ENCODE results near the gene JAK1.

- TF ChIP-seq CTCF (IDR thresholded peaks at IDR 0.05 in 4 of 5, conservative IDR thresholded peaks at IDR 0.05 in 1 of 5) (no peak), POLR2A (IDR thresholded peaks at IDR 0.05) (no peak)
Measured at GRCh38 chr1:64896551-64896950, 69.8 kb downstream of the JAK1 start.

All from gastrocnemius medialis (tissue), 4 donors.